HG02884 (cell line): ENCODE data around the gene RPS18.
"Not testable (repeated sequence)": the region's sequence is repeated elsewhere in the genome, so short reads cannot be mapped to it uniquely, and the experiment has no call there.

Experiments
- ATAC-seq: cut with Tn5 transposase; IDR thresholded peaks from one replicate; pipeline ENCODE4 v1.9.1; 2021; ENCODE audit warnings: mild to moderate bottlenecking, moderate library complexity; ENCODE audit not compliant: unreplicated experiment

Gene RPS18

DNA sequence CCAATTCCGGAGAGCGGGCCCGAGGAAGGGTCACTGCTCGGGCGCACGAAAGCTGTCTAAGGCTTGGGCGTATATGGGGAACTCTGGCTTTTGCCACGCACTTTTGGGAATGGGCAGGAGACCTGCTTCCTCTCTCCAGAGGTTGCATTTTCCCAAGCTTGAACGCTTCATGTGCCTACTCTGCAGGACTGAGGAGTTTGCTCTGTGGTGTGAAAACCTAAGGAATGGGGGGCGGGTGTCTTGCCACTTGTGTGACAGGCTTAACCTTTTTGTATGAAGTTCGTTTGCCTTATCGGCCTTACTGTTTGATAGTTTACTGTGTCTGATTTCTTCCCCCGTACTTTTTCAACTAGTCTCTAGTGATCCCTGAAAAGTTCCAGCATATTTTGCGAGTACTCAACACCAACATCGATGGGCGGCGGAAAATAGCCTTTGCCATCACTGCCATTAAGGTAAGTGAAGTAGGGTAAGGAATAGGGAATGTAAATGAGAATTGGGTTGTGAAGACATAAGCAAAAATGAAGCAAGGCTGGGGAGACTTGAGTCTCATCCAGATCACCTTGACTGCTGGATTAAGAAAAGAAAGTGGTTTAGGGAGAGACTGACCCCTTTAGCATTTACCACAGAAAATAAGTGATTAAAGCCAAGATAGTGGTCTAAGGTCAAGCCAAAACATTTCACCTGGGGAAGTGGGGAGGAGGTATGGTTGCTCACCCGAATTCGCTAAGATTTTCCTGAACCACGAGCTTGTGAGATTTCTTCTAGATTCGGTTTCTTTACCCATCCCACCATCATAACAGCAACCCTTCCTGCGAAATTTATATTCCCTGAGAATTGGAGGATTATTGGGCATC is 627 bp downstream of the RPS18 start:
- no peak for ATAC-seq

DNA sequence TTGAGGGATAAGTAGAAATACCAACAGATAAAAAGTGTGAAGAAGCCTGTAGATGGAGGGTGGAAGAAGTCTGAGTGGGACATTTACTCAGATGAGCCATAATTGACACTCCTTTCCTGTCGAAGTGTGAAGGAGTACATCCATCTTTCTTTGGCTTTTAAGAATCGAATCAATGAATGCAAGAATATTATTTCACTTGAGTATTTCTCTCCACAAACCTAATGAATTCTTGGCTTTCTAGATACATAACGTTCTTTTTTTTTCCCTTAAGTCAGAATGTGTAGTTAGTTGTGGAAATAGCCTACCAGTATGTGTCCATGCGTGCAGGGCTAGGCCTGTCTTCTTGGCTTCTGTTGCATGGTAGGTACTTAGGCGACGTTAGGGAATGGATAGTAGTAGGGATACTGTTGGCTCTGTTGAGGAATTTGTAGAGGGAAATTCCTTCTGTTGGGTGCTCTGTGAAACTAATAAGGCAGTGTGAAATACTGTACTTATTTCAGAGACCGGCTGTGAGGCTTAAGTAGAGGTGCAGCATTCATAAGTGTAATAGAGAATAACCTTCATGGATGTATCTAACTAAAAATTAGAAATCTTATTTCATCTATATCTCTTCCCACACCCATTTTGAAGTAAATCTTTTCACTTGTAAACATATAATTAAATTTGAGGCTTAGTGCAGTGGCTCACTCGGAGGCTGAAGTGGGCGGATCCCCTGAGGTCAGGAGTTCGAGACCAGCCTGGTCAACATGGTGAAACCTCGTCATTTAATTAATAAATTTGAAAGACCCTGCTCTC is 1.5 kb downstream of the RPS18 start:
- ATAC-seq = no peak

DNA sequence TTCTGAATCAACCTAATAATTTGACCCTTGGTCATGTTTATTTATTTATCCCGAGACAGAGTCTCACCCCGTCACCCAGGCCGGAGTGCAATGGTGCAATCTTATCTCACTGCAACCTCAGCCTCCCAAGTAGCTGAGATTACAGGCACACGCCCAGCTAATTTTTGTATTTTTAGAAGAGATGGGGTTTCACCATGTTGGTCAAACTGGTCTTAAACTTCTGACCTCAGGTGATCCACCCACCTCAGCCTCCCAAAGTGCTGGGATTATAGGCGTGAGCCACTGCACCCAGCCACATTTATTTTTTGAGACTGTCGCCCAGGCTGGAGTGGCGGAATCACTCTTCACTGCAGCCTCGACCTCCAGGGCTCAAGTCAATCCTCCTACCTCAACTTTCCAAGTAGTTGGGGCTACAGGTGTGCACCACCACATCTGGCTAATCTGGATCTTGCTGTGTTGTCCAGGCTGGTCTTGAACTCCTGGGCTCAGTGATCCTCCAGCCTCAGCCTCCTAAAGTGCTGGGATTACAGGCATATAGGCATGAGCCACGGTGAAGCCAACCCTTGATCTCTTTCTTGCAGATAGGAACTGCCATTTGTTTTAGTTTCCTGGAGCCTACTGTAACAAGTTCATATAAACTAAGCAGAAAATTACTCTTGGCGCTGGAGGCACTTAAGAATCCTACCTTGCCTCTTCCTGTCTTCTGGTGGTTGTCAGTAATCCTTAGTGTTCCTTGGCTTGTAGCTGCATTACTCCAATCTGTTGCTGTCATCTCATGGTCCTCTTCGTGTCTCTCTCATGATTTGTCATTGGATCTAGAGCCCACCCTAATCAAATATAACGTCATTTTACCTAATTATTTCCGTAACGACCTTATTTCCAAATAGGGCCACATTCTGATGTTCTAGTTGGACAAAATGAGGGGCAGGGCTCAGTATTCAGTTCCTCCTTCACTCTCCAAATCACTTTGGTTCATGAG is 2.3 kb downstream of the RPS18 start:
- ATAC-seq = no peak

DNA sequence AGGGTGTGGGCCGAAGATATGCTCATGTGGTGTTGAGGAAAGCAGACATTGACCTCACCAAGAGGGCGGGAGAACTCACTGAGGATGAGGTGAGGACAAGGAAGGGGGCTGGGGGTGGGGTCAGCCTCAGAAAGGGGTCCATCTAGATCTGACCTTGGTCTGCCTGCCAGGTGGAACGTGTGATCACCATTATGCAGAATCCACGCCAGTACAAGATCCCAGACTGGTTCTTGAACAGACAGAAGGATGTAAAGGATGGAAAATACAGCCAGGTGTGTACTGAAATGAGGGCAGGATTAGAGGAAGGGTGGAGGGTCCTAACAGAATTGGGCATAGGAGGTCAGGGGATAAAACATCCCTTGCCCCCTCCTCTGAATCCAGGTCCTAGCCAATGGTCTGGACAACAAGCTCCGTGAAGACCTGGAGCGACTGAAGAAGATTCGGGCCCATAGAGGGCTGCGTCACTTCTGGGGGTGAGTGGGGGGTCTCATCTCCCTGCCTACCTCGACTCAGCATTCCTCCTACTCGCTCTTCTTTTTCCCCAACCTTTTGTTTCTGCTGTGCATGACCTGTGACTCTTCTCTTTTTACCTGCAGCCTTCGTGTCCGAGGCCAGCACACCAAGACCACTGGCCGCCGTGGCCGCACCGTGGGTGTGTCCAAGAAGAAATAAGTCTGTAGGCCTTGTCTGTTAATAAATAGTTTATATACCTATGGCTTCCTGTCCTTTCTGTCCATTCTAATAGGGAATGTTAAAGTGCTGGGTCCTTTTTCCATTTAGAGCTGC is 4.1 kb downstream of the RPS18 start:
- ATAC-seq = not testable (repeated sequence)

DNA sequence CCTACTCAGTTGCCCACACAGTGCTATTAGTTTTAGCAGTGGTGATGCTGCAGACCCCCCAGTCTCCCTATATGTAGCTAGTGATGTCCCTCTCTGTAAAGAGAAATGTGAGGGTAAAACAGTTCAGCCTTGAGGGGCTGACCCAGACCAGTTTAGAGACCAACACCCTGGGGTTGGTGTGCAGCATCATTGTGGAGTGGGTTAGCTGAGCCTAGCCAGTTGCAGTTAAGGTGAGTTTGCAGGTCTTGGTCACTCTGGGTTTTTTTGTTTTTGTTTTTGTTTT is 4.6 kb downstream of the RPS18 start:
- ATAC-seq = no peak

DNA sequence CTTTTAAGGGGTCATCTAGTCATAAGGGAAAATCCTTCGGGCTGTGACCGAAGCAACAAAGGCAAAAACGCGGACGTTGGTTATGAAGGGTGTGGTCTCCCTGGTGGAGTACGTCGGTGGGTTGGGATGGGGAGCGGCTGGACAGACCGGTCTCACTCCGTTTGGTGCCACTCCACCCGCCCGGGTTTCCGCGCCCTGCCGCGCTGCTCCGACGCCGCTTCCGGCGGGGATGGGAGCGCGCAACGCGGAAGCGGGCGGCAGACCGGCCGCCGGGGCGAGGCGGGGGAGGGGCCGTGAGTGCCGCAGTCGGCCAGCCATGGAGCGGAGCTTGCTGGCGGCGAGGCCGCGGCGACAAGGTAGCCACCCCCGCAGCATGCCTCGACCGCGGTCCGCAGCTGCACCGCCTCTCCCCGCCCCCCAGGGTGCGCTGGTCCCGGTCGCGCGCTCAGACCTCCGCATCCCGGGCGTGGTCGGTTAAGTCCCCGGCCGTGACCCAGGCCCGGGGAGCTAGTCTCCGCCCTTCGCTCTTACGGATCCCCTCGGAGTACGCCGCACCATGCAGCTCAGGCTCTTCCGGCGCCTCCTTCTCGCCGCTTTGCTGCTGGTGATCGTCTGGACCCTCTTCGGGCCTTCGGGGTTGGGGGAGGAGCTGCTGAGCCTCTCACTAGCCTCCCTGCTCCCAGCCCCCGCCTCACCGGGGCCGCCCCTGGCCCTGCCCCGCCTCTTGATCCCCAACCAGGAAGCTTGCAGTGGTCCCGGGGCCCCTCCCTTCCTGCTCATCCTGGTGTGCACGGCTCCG is 5.2 kb downstream of the RPS18 start, which contains the start of gene B3GALT4:
Gene B3GALT4, plus strand, starts transcription at position 260 of the 799 bp plus-strand sequence. Its CDS starts 297 bp downstream, at position 557.
- ATAC-seq = peak; percentile 43

DNA sequence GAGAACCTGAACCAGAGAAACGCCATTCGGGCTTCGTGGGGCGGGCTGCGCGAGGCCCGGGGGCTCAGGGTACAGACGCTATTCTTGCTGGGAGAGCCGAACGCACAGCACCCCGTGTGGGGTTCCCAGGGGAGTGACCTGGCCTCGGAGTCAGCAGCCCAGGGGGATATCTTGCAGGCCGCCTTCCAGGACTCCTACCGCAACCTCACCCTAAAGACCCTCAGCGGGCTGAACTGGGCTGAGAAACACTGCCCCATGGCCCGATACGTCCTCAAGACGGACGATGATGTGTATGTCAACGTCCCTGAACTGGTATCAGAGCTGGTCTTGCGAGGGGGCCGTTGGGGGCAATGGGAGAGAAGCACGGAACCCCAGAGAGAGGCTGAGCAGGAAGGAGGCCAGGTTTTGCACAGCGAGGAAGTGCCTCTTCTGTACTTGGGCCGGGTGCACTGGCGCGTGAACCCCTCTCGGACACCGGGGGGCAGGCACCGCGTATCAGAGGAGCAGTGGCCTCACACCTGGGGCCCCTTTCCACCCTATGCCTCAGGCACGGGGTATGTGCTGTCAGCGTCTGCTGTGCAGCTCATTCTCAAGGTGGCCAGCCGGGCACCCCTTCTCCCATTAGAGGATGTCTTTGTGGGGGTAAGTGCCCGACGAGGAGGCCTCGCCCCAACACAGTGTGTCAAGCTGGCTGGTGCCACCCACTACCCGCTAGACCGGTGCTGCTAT is 6.0 kb downstream of the RPS18 start:
- no peak for ATAC-seq

DNA sequence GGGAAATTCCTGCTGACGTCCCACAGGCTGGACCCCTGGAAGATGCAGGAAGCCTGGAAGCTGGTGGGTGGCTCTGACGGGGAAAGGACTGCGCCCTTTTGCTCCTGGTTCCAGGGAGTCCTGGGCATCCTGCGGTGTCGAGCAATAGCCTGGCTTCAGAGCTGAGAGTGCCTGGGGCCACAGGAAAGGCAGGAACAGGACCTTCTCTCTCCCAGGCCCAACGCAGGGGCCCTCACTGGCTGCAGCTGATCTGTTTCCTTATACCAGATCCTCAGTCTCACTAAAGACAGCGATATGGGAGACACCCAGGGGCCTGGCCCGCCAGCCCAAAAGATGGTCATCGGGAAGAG is 6.5 kb downstream of the RPS18 start:
- ATAC-seq = no peak

DNA sequence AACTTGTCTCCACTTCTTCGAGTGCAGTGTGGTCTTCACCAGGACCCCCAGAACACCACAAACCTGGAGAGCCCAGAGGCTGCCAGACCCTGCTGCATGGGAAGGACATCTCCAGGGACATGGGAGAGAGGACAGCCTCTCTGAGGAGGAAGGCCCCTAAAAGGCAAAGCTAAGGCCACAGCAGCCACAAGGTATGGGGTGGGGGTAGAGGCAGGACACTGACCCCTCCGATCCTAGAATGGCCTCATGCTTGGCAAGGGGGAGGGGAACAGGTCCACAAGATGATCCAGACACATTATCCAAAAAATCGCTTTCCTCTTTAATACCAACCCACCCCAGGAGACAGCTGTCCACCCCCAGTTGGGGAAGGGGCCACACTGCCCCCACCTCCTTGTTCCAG is 6.9 kb downstream of the RPS18 start:
- no peak for ATAC-seq

DNA sequence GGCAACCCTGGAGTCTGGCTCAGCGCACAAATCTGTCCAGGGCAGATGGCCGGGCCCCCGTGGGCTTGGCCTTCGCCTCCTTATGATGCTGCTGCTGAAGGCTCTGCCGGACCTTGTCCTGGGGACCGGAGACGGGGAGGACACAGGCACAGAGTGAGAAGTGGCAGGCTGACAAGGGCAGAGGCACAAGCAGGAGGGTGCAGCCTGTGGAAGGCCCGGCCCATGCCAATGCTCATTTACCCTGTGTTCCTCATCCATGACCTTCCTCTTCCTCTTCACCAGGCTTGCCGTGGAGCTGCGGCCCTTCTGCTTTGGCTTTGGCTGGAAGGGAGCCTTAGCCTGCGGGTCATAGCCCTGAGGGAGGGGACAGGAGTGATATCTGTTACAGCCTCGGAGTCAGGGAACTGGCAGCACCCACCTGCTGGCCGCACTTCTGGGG is 7.4 kb downstream of the RPS18 start:
- ATAC-seq = no peak

DNA sequence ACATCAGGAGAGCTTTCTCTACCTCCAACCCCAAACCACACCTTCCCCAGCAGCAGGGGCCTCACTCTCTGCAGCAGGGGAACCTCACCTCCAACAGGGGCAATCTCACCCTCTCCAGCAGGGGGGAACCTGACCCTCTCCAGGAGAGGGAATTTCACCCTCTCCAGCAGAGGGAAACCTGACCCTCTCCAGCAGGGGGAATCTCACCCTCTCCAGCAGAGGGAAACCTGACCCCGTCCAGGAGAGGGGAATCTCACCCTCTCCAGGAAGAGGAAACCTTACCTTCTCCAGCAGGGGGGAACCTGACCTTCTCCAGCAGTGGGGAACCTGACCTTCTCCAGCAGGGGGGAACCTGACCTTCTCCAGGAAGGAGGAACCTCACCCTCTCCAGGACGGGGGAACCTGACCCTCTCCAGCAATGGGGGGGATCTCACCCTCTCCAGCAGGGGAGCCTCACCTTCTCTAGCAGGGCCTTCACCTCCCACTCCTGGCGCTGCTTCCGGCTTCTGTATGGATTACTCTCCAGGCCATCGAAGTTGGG is 8.2 kb downstream of the RPS18 start:
- ATAC-seq = no peak

DNA sequence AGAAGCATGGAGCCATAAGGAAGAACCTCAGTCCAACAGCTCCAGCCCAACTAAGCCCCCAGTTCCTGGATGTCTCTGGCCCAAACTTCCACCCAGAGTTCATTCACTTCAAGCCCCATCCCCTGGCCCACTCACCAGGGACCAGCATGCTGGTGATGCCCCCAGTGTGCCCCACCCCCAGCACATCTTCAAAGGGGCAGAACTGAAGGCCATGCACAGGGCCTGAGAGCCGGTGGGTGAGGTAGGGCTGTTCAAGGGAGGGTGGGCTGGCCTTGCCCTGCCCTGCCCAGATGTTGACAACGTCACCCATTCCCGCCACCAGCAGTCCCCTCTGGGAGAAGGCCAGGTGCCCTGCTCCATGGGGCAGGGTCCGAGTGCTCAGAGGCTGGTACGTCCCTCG is 8.7 kb downstream of the RPS18 start:
- ATAC-seq = no peak

DNA sequence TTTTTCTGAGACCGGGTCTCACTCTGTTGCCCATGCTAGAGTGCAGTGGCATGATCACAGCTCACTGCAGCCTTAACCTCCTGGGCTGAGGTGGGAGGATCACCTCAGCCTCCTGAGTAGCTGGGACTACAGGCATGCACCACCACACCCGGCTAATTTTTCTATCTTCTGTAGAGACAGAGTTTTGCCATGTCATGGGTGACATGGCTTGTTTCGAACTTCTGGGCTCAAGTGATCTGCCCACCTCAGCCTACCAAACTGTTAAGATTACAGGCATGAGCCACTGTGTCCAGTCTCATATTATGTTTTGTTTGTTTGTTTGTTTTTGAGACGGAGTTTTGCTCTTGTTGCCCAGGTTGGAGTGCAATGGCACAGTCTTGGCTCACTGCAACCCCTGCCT is 13.3 kb downstream of the RPS18 start:
- not testable (repeated sequence) for ATAC-seq

DNA sequence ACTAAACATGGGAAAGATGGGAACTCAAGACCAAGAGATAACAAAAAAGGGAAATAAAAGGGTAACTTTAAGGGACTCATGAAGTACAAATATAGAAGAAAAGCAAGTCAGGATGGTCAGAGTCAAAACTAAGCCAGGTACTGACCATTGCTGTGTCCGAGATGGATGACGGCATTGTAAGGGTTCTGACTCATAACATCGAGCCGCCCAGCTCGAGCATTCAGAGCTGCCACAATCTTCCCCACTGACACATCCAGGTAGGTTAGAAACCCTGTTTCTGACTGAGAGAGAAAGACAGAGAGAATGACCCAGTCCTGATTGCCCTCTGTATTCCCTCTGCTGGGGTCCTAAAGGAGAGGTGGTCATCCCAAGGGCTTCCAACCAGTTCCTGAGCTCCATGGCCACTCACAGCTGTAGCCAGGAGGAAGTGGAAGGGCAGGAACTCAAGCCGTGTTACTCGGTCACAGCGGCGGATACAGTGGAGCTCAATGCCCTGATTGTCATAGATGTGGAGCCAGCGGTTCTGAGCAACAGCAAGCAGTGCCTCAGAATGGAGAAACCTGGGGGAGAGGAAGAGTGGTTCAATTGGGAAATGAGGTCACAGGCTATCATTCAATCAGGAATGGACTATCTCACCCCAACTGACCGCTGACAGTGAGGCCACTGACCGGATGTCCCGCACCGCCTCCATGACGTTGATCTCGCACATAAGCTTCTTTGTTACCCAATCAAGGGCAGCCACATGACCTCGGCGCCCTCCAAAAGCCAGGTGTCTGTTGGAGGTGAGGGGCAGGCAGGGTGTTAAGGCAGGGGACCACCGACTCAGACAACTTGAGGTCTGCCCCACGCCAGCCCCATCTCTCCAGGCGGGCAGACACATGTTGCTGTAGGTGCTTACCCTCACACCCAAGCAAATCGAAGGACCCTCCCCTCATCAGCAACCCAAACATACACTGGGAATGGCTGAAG is 15.4 kb downstream of the RPS18 start:
- ATAC-seq = no peak

DNA sequence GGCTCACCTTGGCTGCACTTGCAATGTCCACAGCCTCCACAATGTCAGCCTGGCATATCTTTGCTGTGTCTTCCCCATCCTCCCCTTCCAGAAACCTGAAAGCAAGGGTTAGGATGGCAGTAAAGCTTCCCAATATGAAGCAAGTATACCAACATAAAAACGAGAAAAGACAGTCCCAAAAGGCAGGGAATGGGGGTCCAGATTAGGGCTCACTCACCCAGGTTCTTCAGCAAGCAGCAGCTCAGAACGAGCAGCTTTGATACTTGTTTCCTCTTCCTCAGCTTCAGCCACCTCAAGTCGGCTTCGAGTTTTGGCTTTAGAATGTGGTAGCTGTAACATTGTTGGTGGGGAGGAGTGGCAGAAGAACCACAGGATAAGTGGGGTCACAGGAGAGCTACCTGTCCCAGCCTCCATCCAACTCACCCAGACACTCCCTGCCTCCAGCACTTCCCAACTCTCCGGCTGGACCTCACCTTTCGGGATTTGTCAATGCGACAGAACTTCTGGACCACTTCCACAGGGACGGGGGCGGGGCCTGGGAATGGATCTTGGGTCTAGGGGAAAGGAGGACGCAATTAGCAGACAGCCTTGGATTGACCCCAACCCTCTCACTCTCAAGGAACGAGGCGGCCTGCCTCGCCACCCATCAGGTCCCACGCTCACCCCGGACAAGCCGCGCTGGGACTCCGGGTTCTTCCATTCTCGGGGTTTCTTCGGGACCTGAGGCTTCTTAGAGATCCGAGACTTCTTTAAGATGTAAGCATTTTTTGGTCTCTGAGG is 16.5 kb downstream of the RPS18 start:
- ATAC-seq = no peak

DNA sequence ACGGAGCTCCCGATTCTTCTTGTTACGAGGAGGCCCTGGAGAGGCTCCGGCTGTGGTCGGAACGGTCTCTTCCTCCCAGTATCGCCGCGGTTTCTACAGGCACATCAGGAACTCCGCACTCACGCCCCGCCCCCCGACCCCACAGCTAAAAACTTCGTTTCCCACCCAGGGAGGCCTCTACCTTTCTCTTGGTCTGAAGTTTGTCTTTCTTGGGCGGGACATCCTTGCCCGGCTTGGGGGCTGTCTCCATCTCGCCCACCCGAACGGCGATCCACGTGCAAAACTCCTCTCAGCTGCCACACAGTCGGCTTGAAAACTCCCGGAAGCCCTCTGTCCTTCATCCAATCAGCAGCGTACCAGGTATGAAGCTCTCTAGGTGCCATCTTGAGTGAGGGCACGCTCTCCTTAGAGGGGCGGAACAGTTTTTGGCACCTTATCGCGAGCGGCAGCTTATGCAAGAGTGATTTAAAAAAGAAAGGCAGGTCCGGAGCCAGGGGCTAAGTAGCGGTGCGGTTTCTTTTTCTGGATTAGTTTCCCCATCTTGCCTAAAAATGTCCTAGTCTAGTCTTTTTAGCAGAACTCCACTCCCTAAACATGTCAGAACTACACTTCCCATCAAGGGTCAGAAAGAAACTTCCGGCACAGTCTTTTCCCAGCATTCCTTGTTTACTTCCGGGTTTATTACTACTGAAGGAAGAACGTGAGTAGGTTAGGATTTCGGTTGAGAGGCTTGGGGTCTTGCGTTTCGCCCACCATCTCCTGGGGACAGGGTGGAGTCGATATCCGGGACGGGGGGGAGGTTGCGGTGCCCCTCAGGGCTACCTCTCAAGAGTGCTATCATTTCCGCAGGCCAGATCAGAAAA is 17.3 kb downstream of the RPS18 start, which contains the start of the genes PFDN6 and WDR46:
Gene PFDN6, plus strand, starts transcription at position 681 of the 863 bp plus-strand sequence. CDS start 256 bp downstream, outside the sequence.
Gene WDR46, minus strand, starts transcription at position 319 of the 863 bp plus-strand sequence. Its CDS starts 69 bp downstream, at position 250.
- ATAC-seq = peak; percentile 79
